A549 (cell line): ENCODE results near the gene ABCC6. TPM values are rescaled to one million over a fixed set of nuclear protein-coding genes. Genes with fewer than 3 reads are reported as not detected.

ENCODE experiments used
- ATAC-seq, 2 experiments: fragments of 200-7000 bp in 1 of 2; fragments of >200 bp in 1 of 2; cut with Nextera tagmentation in 1 of 2; cut with Tn5 transposase in 1 of 2; 3 replicates each; pipeline versions ENCODE4 v1.8.0 to v1.9.1; 2018 to 2020; ENCODE audit warnings: mild to moderate bottlenecking in 1 of 2, moderate library complexity in 1 of 2
- CTCF ChIA-PET: fragments of 300-600 bp; sonication (Branson Sonifier 250); formaldehyde crosslinking; extraction: SDS; loops from one replicate; lab custom pipeline; 2021; ENCODE audit warnings: antibody characterized with exemption, inconsistent platforms; lab: Yijun Ruan, JAX
- POLR2A ChIA-PET: fragments of 350-600 bp; formaldehyde crosslinking; extraction: SDS; loops from one replicate; lab custom pipeline; 2021; ENCODE audit warnings: antibody characterized with exemption, inconsistent platforms; lab: Yijun Ruan, JAX
- DNase-seq, 2 experiments: peaks; one replicate each; pipeline versions ENCODE4 v3.0.0 to v3.0.0-alpha.2; 2011 to 2016; ENCODE audit warnings: low read depth in 1 of 2, low spot score in 1 of 2
- FAIRE-seq: peaks from 2 replicates; lab custom pipeline; 2011; peaks lifted over from hg19 to GRCh38; lab: Jason Lieb, UNC
- H3K27ac ChIP-seq, 2 experiments: fragments of >200 bp; sonication (Bioruptor Twin); formaldehyde crosslinking; 3 replicates each; pipeline ENCODE4 v1.5.1; 2016 to 2017
- H3K4me1 ChIP-seq: fragments of >200 bp; sonication (Bioruptor Twin); formaldehyde crosslinking; 3 replicates; pipeline ENCODE4 v1.6.1; 2016
- H3K4me2 ChIP-seq: fragments of >200 bp; sonication (Bioruptor Twin); formaldehyde crosslinking; 3 replicates; pipeline ENCODE4 v1.6.1; 2016
- H3K4me3 ChIP-seq: fragments of >200 bp; sonication (Bioruptor Twin); formaldehyde crosslinking; 3 replicates; pipeline ENCODE4 v1.5.1; 2016
- H3K9me3 ChIP-seq: fragments of >200 bp; sonication (Bioruptor Twin); formaldehyde crosslinking; 3 replicates; pipeline ENCODE4 v1.6.1; 2016
- BHLHE40 ChIP-seq: IDR thresholded peaks from 2 replicates; pipeline ENCODE4 v1.6.1; 2012; ENCODE audit warnings: low read depth, low read length, inconsistent platforms
- EHF ChIP-seq: fragments of 250-450 bp; sonication (Bioruptor Pico); IDR thresholded peaks from 2 replicates; pipeline ENCODE4 v1.5.0; 2020; ENCODE audit warnings: mild to moderate bottlenecking
- FOSB ChIP-seq: fragments of 250-450 bp; sonication (Bioruptor Pico); IDR thresholded peaks from 2 replicates; pipeline ENCODE4 v1.5.0; 2020; ENCODE audit warnings: mild to moderate bottlenecking, moderate library complexity
- HOXA7 ChIP-seq: fragments of 250-450 bp; sonication (Bioruptor Pico); IDR thresholded peaks from 2 replicates; pipeline ENCODE4 v1.5.0; 2020; ENCODE audit warnings: mild to moderate bottlenecking, moderate library complexity
- HOXB13 ChIP-seq: fragments of 250-450 bp; sonication (Bioruptor Pico); IDR thresholded peaks from 2 replicates; pipeline ENCODE4 v1.5.0; 2020; ENCODE audit warnings: low read depth, mild to moderate bottlenecking, moderate library complexity
- KDM1A ChIP-seq: fragments of 200-600 bp; sonication (generic); IDR thresholded peaks from 2 replicates; pipeline ENCODE4 v1.6.1; 2016; ENCODE audit warnings: low read depth, mild to moderate bottlenecking
- MYC ChIP-seq: IDR thresholded peaks from 2 replicates; pipeline ENCODE4 v1.6.1; 2012; ENCODE audit warnings: mild to moderate bottlenecking, inconsistent platforms, low read length, improper control_type of control experiment, borderline replicate concordance
- NR3C1 ChIP-seq: fragments of >200 bp; sonication (Bioruptor Twin); formaldehyde crosslinking; IDR thresholded peaks from 3 replicates; pipeline ENCODE4 v1.6.1; 2017
- POLR2AphosphoS2 ChIP-seq: conservative IDR thresholded peaks from 2 replicates; pipeline ENCODE4 v1.6.1; 2012; ENCODE audit warnings: low read length, improper control_type of control experiment, inconsistent platforms
- RFX5 ChIP-seq: fragments of 450-650 bp; IDR thresholded peaks from 2 replicates; pipeline ENCODE4 v1.7.1; 2014; ENCODE audit warnings: antibody characterized with exemption, mild to moderate bottlenecking, moderate library complexity
- SREBF2 ChIP-seq: fragments of 450-650 bp; IDR thresholded peaks from 2 replicates; pipeline ENCODE4 v1.6.1; 2014; ENCODE audit warnings: mild to moderate bottlenecking, moderate library complexity
- TP53 ChIP-seq: fragments of 250-450 bp; sonication (Bioruptor Pico); IDR thresholded peaks from 2 replicates; pipeline ENCODE4 v1.5.0; 2021; ENCODE audit warnings: mild to moderate bottlenecking, moderate library complexity
- WGBS: methylation state at CpG from one replicate; pipeline ENCODE4 v1.1.6; 2017; ENCODE audit errors: missing lambda C conversion rate; 5-methylcytosine and 5-hydroxymethylcytosine counted together
- polyA plus RNA-seq, 4 experiments: library from polyadenylated mRNA; depleted of rRNA in 3 of 4; stranded (reverse); fragments of >200 nt; fragmentation: RNase III in 1 of 4; extraction: RNeasy Plus Mini Kit Qiagen cat#74134 plus additional on column Dnase treatment in 1 of 4; gene quantifications; 2 replicates in 3 of 4; 3 replicates in 1 of 4; pipeline ENCODE4 v1.2.3, GENCODE V29; 2011 to 2017
- TF ChIP-seq, protein P1 (sequence below): fragments of >200 bp; sonication (Bioruptor Twin); formaldehyde crosslinking; IDR thresholded peaks from 3 replicates; pipeline ENCODE4 v1.6.1; 2016
- TF ChIP-seq, protein P2 (sequence below): fragments of >200 bp; sonication (Bioruptor Twin); formaldehyde crosslinking; IDR thresholded peaks from 3 replicates; pipeline ENCODE4 v1.5.1; 2016
- TF ChIP-seq, protein P3 (sequence below): fragments of 450-650 bp; IDR thresholded peaks from 2 replicates; pipeline ENCODE4 v1.6.1; 2014; ENCODE audit warnings: antibody characterized with exemption
- TF ChIP-seq, protein P4 (sequence below): fragments of 250-450 bp; sonication (Bioruptor Pico); IDR thresholded peaks from 2 replicates; pipeline ENCODE4 v1.5.0; 2020; ENCODE audit warnings: low read depth, mild to moderate bottlenecking, moderate library complexity
- TF ChIP-seq, protein P5 (sequence below): fragments of 200-600 bp; sonication (generic); IDR thresholded peaks from 2 replicates; pipeline ENCODE4 v1.6.1; 2016; ENCODE audit warnings: antibody characterized with exemption, mild to moderate bottlenecking, moderate library complexity
- TF ChIP-seq, protein P6 (sequence below): fragments of >200 bp; sonication (Bioruptor Twin); formaldehyde crosslinking; IDR thresholded peaks from 2 replicates; pipeline ENCODE4 v1.6.1; 2016

The ABCC6 gene
- polyA plus RNA-seq, 2 of the 4 experiments (the other 2 are of a cell fraction) = 3.6 to 5.0 TPM

DNA sequence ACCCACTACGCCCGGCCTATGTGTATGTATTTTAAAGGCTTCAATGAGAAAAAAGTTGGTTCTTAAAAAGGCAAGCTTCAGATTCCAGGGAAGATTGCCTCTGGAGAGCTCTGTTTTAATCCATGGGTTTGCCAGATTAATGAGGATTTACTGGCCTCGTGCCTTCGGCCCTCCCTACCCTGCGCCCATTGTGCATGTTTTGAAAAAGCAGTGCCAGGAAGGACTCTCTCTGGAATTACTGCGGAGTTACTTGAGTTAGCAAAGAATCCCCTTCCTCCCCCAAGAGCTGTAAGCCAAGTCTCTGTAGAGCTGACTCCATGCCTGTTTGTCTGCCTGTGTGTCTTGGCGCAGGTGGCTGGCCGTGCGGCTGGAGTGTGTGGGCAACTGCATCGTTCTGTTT, 98.9 kb downstream of the ABCC6 start (continued):
- TF ChIP-seq, protein P1, sequence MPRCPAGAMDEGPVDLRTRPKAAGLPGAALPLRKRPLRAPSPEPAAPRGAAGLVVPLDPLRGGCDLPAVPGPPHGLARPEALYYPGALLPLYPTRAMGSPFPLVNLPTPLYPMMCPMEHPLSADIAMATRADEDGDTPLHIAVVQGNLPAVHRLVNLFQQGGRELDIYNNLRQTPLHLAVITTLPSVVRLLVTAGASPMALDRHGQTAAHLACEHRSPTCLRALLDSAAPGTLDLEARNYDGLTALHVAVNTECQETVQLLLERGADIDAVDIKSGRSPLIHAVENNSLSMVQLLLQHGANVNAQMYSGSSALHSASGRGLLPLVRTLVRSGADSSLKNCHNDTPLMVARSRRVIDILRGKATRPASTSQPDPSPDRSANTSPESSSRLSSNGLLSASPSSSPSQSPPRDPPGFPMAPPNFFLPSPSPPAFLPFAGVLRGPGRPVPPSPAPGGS = no peak
- no peak for TF ChIP-seq POLR2AphosphoS2
- TF ChIP-seq EHF (CRISPR knock-in tag) = no peak
- no peak for TF ChIP-seq KDM1A
- TF ChIP-seq NR3C1 = no peak
- no peak for TF ChIP-seq BHLHE40
- no peak for TF ChIP-seq MYC

DNA sequence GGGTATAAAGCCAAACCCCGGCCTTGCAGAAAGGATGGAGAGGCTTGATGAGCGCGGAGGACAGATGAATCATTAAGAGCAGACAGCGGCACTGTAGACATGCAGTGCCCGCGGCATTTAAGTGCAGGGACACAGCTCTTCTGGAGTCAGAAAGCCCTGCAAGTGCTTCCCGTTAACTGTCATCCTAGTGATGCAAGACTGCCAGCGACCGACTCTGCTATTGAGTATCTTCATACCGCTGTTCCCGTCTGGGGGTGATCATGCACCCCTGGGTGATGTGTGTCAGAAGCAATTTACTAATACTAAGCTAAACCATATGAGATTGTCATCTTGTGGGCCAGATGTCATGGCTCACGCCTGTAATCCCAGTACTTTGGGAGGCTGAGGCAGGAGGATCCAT, 101.0 kb downstream of the ABCC6 start:
- no peaks in the 10 kb centered on the region for H3K4me1 ChIP-seq
- POLR2A ChIA-PET = no interaction called here
- TF ChIP-seq SREBF2 (no peak), FOSB (no peak)
- CTCF ChIA-PET = interaction anchor here (0.6 to 2.8 kb wide), 5 partner anchors 9 to 395 kb away, joined by 4 to 7 read pairs (median 4); no protein-coding TSS in a partner anchor
- H3K27ac ChIP-seq = no peak overlapping the region
- WGBS = 90% methylated on average over 12 of the region's 12 CpGs
- no peak for ATAC-seq
- H3K4me2 ChIP-seq = no peak overlapping the region
- H3K4me3 ChIP-seq = no peak overlapping the region
- H3K9me3 ChIP-seq = peaks cover 18% of the 10 kb centered on the region
- no peak for FAIRE-seq
- no peak for DNase-seq

DNA sequence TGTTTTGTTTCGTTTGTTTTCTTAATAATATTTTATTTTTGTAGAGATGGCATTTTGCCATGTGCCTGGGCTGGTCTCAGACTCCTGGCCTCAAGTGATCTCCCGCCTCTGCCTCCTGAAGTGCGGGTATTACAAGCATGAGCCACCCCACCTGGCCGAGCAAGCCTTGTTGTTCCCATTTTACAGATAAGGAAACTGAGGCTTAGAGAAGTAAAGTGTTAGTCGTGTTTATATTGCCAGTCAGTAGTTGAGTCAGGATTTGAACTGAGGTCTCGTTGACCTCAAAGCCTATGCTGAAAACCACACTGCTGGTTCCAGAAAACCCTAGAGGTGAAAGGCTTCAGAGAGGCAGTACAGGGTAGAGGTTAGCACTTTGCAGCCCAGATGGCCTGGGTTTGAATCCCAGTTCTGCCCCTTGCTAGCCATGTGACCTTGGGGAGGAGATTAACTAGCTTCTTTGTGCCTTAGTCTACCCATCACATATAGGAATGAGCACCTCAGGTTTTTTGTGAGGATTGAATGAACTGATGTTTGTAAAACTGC, 102.0 kb downstream of the ABCC6 start:
- Histone ChIP-seq H3K4me1 (no peaks in the 10 kb centered on the region), H3K27ac (no peak overlapping the region), H3K4me3 (no peak overlapping the region), H3K4me2 (no peak overlapping the region), H3K9me3 (peaks cover 18% of the 10 kb centered on the region)
- TF ChIP-seq HOXA7 (CRISPR knock-in tag) (no peak), RFX5 (no peak)
- TF ChIP-seq, protein P2, sequence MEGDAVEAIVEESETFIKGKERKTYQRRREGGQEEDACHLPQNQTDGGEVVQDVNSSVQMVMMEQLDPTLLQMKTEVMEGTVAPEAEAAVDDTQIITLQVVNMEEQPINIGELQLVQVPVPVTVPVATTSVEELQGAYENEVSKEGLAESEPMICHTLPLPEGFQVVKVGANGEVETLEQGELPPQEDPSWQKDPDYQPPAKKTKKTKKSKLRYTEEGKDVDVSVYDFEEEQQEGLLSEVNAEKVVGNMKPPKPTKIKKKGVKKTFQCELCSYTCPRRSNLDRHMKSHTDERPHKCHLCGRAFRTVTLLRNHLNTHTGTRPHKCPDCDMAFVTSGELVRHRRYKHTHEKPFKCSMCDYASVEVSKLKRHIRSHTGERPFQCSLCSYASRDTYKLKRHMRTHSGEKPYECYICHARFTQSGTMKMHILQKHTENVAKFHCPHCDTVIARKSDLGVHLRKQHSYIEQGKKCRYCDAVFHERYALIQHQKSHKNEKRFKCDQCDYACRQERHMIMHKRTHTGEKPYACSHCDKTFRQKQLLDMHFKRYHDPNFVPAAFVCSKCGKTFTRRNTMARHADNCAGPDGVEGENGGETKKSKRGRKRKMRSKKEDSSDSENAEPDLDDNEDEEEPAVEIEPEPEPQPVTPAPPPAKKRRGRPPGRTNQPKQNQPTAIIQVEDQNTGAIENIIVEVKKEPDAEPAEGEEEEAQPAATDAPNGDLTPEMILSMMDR = no peak
- WGBS = 94% methylated on average over 6 of the region's 6 CpGs
- ATAC-seq (no peak), FAIRE-seq (no peak), DNase-seq (no peak)
- ChIA-PET CTCF (interaction anchor here (1.0 to 1.4 kb wide), 4 partner anchors 10 to 344 kb away, joined by 3 to 5 read pairs (median 4); no protein-coding TSS in a partner anchor), POLR2A (no interaction called here)

DNA sequence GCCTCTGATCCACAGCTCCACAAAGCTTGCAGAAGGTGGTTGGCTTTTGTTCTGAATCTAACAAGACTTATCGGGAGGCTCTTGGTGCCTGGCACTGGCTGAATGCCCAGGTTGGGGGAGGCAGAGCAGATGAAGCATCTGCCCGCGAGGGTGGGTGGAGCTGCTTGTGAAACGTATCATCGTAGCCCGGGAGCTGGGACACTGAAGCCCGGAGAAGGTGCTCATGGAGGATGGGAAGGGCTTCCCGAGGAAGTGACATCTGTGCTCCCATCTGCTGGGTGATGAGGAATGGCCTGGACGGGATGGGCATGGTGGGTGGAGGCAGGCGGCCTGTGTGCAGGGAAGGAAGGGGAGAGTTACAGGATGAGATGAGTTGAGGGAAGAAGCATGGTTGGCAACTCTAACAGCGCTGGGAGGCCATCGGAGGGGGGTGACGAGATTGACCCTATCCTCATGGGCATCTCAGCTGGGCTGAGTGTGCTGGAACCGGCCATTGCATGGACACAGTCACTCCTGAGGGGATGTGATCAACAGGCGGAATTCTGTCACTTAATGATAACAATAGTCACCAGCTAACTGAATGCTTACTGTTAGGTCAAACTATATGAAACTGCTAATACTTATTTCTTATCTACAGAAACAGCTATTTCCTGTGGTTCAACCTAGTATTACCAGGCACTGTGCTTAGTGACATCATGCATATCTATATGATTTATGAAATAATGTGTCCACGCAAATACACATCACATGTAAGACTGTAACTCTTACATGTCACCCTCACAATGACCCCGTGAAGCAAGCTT, 102.7 kb downstream of the ABCC6 start:
- ChIA-PET CTCF (interaction anchor here (1.0 to 1.4 kb wide), 3 partner anchors 11 to 343 kb away, joined by 3 to 4 read pairs (median 3); no protein-coding TSS in a partner anchor), POLR2A (interaction anchor here (0.6 kb wide), 1 partner anchor 27 kb away, joined by 8 read pairs; no protein-coding TSS in a partner anchor)
- H3K4me2 ChIP-seq = no peak overlapping the region
- 86% methylated on average over 17 of the region's 17 CpGs for WGBS
- no peak overlapping the region for H3K27ac ChIP-seq
- H3K4me3 ChIP-seq = no peak overlapping the region
- peaks cover 18% of the 10 kb centered on the region for H3K9me3 ChIP-seq
- ATAC-seq (peak in 1 of 2 experiments; percentile 34; a peak in 3 of 6 replicates), FAIRE-seq (no peak), DNase-seq (no peak)
- H3K4me1 ChIP-seq = no peaks in the 10 kb centered on the region
- TF ChIP-seq, protein P3, sequence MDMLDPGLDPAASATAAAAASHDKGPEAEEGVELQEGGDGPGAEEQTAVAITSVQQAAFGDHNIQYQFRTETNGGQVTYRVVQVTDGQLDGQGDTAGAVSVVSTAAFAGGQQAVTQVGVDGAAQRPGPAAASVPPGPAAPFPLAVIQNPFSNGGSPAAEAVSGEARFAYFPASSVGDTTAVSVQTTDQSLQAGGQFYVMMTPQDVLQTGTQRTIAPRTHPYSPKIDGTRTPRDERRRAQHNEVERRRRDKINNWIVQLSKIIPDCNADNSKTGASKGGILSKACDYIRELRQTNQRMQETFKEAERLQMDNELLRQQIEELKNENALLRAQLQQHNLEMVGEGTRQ = no peak
- TF ChIP-seq, protein P4, sequence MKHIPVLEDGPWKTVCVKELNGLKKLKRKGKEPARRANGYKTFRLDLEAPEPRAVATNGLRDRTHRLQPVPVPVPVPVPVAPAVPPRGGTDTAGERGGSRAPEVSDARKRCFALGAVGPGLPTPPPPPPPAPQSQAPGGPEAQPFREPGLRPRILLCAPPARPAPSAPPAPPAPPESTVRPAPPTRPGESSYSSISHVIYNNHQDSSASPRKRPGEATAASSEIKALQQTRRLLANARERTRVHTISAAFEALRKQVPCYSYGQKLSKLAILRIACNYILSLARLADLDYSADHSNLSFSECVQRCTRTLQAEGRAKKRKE = no peak
- TF ChIP-seq, protein P5, sequence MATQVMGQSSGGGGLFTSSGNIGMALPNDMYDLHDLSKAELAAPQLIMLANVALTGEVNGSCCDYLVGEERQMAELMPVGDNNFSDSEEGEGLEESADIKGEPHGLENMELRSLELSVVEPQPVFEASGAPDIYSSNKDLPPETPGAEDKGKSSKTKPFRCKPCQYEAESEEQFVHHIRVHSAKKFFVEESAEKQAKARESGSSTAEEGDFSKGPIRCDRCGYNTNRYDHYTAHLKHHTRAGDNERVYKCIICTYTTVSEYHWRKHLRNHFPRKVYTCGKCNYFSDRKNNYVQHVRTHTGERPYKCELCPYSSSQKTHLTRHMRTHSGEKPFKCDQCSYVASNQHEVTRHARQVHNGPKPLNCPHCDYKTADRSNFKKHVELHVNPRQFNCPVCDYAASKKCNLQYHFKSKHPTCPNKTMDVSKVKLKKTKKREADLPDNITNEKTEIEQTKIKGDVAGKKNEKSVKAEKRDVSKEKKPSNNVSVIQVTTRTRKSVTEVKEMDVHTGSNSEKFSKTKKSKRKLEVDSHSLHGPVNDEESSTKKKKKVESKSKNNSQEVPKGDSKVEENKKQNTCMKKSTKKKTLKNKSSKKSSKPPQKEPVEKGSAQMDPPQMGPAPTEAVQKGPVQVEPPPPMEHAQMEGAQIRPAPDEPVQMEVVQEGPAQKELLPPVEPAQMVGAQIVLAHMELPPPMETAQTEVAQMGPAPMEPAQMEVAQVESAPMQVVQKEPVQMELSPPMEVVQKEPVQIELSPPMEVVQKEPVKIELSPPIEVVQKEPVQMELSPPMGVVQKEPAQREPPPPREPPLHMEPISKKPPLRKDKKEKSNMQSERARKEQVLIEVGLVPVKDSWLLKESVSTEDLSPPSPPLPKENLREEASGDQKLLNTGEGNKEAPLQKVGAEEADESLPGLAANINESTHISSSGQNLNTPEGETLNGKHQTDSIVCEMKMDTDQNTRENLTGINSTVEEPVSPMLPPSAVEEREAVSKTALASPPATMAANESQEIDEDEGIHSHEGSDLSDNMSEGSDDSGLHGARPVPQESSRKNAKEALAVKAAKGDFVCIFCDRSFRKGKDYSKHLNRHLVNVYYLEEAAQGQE = no peak
- TF ChIP-seq, protein P6, sequence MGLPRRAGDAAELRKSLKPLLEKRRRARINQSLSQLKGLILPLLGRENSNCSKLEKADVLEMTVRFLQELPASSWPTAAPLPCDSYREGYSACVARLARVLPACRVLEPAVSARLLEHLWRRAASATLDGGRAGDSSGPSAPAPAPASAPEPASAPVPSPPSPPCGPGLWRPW = no peak
- TF ChIP-seq, protein P2 = no peak
- TF ChIP-seq HOXB13 (CRISPR knock-in tag) (no peak), TP53 (CRISPR knock-in tag) (no peak)
